GM23248 (cell line): ENCODE data around the gene KMT2B. TPM values are rescaled to one million over a fixed set of nuclear protein-coding genes. Genes with fewer than 3 reads are reported as not detected.
A peak's percentile ranks its signal among the peaks of the same experiment; 100 is the strongest.

Experiments used
- DNase-seq: peaks from one replicate; pipeline ENCODE4 v3.0.0-alpha.2; 2015
- H2AFZ ChIP-seq: fragments of 200-600 bp; sonication (generic); 2 replicates; pipeline ENCODE4 v1.6.1; 2016; ENCODE audit warnings: antibody characterized with exemption
- H3F3A ChIP-seq: fragments of 200-600 bp; sonication (generic); 2 replicates; pipeline ENCODE4 v1.6.1; 2016; ENCODE audit warnings: mild to moderate bottlenecking, antibody characterized with exemption, mixed run types; ENCODE audit not compliant: insufficient read depth
- H3K27ac ChIP-seq: fragments of 200-600 bp; sonication (generic); 2 replicates; pipeline ENCODE4 v1.5.1; 2016; ENCODE audit warnings: mild to moderate bottlenecking
- H3K27me3 ChIP-seq: fragments of 200-600 bp; sonication (generic); replicated peaks from 2 replicates; pipeline ENCODE4 v1.6.1; 2016; ENCODE audit warnings: mild to moderate bottlenecking; ENCODE audit not compliant: insufficient read depth
- H3K36me3 ChIP-seq: fragments of 200-600 bp; sonication (generic); 2 replicates; pipeline ENCODE4 v1.6.1; 2016; ENCODE audit warnings: low read depth, mild to moderate bottlenecking
- H3K4me1 ChIP-seq: fragments of 200-600 bp; sonication (generic); 2 replicates; pipeline ENCODE4 v1.6.1; 2016; ENCODE audit warnings: mild to moderate bottlenecking; ENCODE audit not compliant: insufficient read depth
- H3K4me2 ChIP-seq: fragments of 200-600 bp; sonication (generic); one replicate; pipeline ENCODE4 v1.6.1; 2016; ENCODE audit warnings: mild to moderate bottlenecking; ENCODE audit not compliant: unreplicated experiment
- H3K4me3 ChIP-seq: fragments of 200-600 bp; sonication (generic); 2 replicates; pipeline ENCODE4 v1.5.1; 2016; ENCODE audit warnings: mild to moderate bottlenecking
- H3K79me2 ChIP-seq: fragments of 200-600 bp; sonication (generic); 2 replicates; pipeline ENCODE4 v1.6.1; 2016; ENCODE audit warnings: mild to moderate bottlenecking; ENCODE audit not compliant: insufficient read depth
- H3K9ac ChIP-seq: fragments of 200-600 bp; sonication (generic); 2 replicates; pipeline ENCODE4 v1.6.1; 2016; ENCODE audit warnings: mild to moderate bottlenecking
- H3K9me2 ChIP-seq: fragments of 200-600 bp; sonication (generic); 2 replicates; pipeline ENCODE4 v1.6.1; 2016; ENCODE audit warnings: mixed run types, mild to moderate bottlenecking, moderate library complexity; ENCODE audit not compliant: insufficient read depth
- H3K9me3 ChIP-seq: fragments of 200-600 bp; sonication (generic); one replicate; pipeline ENCODE4 v1.6.1; 2017; ENCODE audit warnings: low read depth
- H4K20me1 ChIP-seq: fragments of 200-600 bp; sonication (generic); 2 replicates; pipeline ENCODE4 v1.6.0; 2016; ENCODE audit not compliant: insufficient read depth
- EZH2 ChIP-seq: fragments of 200-600 bp; sonication (generic); IDR thresholded peaks from 2 replicates; pipeline ENCODE4 v1.6.1; 2018; ENCODE audit warnings: antibody characterized with exemption, mild to moderate bottlenecking; ENCODE audit not compliant: insufficient read depth, poor library complexity, severe bottlenecking
- EZH2phosphoT487 ChIP-seq: fragments of 200-600 bp; sonication (generic); IDR thresholded peaks from 2 replicates; pipeline ENCODE4 v1.6.1; 2018; ENCODE audit warnings: antibody characterized with exemption, moderate library complexity, mild to moderate bottlenecking, low read depth; ENCODE audit not compliant: insufficient read depth
- WGBS, 2 experiments: methylation state at CpG; one replicate each; pipeline ENCODE4 v1.1.6; 2015 to 2017; ENCODE audit warnings: low lambda C conversion rate in 2 of 2, low coverage in 1 of 2; ENCODE audit errors: missing lambda C conversion rate in 2 of 2; 5-methylcytosine and 5-hydroxymethylcytosine counted together
- in situ Hi-C: fragments of 300-500 bp; cut with MboI; formaldehyde crosslinking; loops from 2 replicates; pipeline ENCODE4 v1.15.0; 2020
- polyA plus RNA-seq: library from polyadenylated mRNA; unstranded; fragments of >200 nt; fragmentation: Nextera tagmentation; extraction: Ambion mirVana; gene quantifications from 2 replicates; pipeline ENCODE4 v1.2.1, GENCODE V29; 2016
- total RNA-seq: library from RNA; depleted of rRNA; stranded (reverse); fragments of >200 nt; shearing (Covaris generic); gene quantifications from 2 replicates; pipeline ENCODE4 v1.2.3, GENCODE V29; 2014

The KMT2B gene
- total and polyA plus RNA-seq, 2 experiments from 2014 or later, result 4.1 to 7.5 TPM

DNA sequence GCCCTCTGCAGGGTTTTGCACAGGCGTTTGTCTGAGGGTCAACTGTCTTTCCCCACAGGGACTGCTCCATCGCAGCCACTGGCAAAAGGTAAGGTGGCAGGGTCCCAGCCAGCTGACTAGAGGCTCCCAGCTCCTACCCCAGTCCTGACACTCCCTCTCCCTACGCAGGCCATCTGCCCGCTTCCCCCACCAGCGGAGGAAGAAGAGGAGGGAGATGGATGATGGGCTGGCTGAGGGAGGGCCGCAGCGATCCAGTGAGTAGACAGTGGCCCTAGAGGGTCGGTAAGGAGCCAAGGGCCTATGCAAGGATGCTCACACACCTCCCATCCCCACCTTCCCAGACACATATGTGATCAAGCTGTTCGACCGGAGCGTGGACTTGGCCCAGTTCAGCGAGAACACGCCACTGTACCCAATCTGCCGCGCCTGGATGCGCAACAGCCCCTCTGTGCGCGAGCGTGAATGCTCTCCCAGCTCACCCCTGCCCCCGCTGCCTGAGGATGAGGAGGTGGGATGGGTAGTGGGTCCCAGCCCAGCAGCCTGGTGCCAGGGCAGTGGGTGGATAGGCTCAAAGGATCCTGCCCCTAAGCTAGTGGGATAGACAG lies 35.0 kb downstream of the KMT2B start:
- TF ChIP-seq EZH2, result no peak
- no peak for TF ChIP-seq EZH2phosphoT487
- in situ Hi-C loops, result no loop called here
- Histone ChIP-seq H2AFZ (no peak overlapping the region), H3K4me3 (no peak overlapping the region), H3K36me3 (no peaks in the 10 kb centered on the region), H3K27ac (no peak overlapping the region), H4K20me1 (no peaks in the 10 kb centered on the region), H3K9me2 (no peaks in the 10 kb centered on the region), H3K9me3 (no peaks in the 10 kb centered on the region), H3K4me2 (no peak overlapping the region), H3F3A (peaks cover 3% of the 10 kb centered on the region; the same call in 1 of the 2 replicates), H3K9ac (no peak overlapping the region), H3K27me3 (no peaks in the 10 kb centered on the region), H3K4me1 (peaks cover 25% of the 10 kb centered on the region), H3K79me2 (peaks cover 28% of the 10 kb centered on the region)
- no peak for DNase-seq
- 90 to 94% methylated on average over 20 of the region's 20 CpGs for WGBS, 2 experiments

DNA sequence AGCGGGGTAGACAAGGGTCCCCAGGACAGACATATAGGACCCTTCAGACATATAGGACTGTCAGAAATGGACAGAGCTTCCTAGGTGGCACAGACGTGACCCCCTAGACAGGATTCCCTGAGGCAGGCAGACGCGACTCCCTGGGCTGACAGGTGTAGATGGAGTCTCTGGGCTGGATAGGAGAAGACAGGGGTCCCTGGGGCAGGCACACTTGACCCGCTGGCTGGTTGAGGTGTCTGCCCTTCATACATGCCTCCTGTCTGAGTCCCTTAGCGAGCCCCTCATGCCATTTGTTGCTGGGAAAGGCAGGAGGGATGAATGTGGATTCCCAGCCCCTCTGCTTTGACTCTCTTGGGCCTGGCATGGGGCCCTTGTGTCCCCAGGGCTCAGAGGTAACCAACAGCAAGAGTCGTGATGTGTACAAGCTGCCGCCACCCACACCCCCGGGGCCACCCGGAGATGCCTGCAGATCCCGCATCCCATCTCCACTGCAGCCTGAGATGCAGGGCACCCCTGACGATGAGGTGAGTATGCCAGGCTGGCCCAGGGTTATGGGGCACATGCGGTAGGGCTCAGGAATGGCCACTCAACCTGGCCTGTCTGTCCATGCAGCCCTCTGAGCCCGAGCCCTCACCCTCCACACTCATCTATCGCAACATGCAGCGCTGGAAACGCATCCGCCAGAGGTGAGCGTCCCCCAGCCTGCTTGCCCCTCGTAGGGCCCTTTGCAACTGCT lies 36.0 kb downstream of the KMT2B start:
- Histone ChIP-seq H3K4me3 (no peak overlapping the region), H3F3A (peaks cover 3% of the 10 kb centered on the region; the same call in 1 of the 2 replicates), H3K9me3 (no peaks in the 10 kb centered on the region), H3K4me1 (peaks cover 25% of the 10 kb centered on the region), H3K9me2 (no peaks in the 10 kb centered on the region), H3K9ac (no peak overlapping the region), H3K27me3 (no peaks in the 10 kb centered on the region), H3K79me2 (peaks cover 27% of the 10 kb centered on the region), H3K36me3 (no peaks in the 10 kb centered on the region), H3K4me2 (no peak overlapping the region), H2AFZ (no peak overlapping the region), H4K20me1 (no peaks in the 10 kb centered on the region), H3K27ac (no peak overlapping the region)
- in situ Hi-C loops, result no loop called here
- DNase-seq, result no peak
- TF ChIP-seq EZH2 (no peak), EZH2phosphoT487 (no peak)
- 86% methylated on average over 20 of the region's 20 CpGs for WGBS, 2 experiments

DNA sequence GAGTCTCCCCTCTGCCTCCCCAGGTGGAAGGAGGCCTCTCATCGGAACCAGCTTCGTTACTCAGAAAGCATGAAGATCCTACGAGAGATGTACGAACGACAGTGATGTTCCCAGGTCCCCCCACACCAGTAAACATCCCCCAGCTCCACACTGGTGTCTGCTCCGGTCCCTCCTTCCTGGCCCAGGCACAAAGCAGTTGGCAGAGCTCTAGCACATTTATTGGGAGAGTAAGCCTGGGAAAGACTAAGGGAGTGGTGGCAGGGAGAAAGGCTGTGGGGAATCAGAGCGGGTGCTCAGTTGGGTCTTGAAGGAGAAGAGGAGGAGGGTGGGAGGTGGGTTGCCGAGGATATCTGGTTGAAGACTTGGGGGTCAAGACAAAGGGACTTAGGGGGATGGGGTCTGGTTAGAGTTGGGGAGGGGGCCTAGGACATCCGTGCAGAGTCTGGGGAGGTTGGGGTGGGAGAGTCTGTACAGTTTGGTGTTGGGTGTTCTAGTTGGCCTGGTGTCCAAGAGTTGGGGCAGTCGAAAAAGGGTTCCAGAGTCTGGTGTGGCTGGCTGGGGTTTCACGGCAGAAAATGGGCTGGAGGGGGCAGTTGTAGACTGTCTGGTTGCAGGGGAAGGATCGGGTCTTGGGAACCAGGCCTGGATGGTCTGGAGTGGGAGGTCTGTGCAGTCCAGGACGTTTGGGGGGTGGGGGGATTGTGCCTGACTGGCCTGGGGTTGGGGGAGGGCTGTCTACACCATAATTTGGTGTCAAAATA lies 36.7 kb downstream of the KMT2B start:
- peaks cover 3% of the 10 kb centered on the region; the same call in 1 of the 2 replicates for H3F3A ChIP-seq
- TF ChIP-seq EZH2phosphoT487 (no peak), EZH2 (no peak)
- no peaks in the 10 kb centered on the region for H3K36me3 ChIP-seq
- H3K27me3 ChIP-seq, result no peaks in the 10 kb centered on the region
- no peak for DNase-seq
- H3K4me3 ChIP-seq, result no peak overlapping the region
- H2AFZ ChIP-seq, result no peak overlapping the region
- no peak overlapping the region for H3K4me2 ChIP-seq
- H4K20me1 ChIP-seq, result no peaks in the 10 kb centered on the region
- WGBS, 2 experiments, result 69 to 70% methylated on average over 11 to 13 of the region's 13 CpGs
- H3K9me2 ChIP-seq, result no peaks in the 10 kb centered on the region
- H3K79me2 ChIP-seq, result peaks cover 27% of the 10 kb centered on the region
- in situ Hi-C loops, result no loop called here
- H3K9me3 ChIP-seq, result no peaks in the 10 kb centered on the region
- H3K9ac ChIP-seq, result peak overlapping the region; percentile 86
- H3K4me1 ChIP-seq, result peaks cover 24% of the 10 kb centered on the region
- H3K27ac ChIP-seq, result peak overlapping the region; percentile 97

DNA sequence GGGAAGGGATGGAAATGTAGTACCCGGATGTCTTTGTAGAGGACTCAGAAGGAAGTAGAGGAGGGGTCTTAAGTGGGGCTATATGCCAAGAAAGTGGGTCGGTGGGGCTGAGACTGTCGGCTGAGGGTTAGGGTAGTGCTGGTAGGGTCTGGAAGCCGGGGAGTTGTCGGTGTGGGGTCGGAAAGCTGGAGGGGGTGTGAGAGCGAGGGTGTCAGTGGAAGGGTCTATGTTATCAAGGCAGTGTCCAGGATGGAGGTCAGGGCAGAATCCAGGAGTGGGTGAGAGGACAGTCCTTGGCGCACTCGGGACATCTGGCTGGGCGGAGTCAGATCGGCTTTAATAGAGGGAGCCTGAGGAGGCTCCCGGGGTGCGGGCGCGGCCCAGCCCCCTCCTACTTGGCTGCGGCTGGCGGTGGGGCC lies 37.3 kb downstream of the KMT2B start:
- Histone ChIP-seq H3K9ac (peak overlapping the region; percentile 86), H3K79me2 (peaks cover 27% of the 10 kb centered on the region)

More for the DNA sequence above, 37.3 kb downstream of the KMT2B start:
- H3K9me3 ChIP-seq, result no peaks in the 10 kb centered on the region
- peaks cover 3% of the 10 kb centered on the region; the same call in 1 of the 2 replicates for H3F3A ChIP-seq
- no peak for DNase-seq
- H3K27ac ChIP-seq, result peak overlapping the region; percentile 97
- no peaks in the 10 kb centered on the region for H3K36me3 ChIP-seq
- peak overlapping the region; percentile 42; the same call in 1 of the 2 replicates for H2AFZ ChIP-seq
- peaks cover 21% of the 10 kb centered on the region for H3K4me1 ChIP-seq
- H4K20me1 ChIP-seq, result no peaks in the 10 kb centered on the region
- H3K27me3 ChIP-seq, result no peaks in the 10 kb centered on the region
- no peak for TF ChIP-seq EZH2phosphoT487
- TF ChIP-seq EZH2, result no peak
- H3K4me3 ChIP-seq, result peak overlapping the region; percentile 84
- no peaks in the 10 kb centered on the region for H3K9me2 ChIP-seq
- WGBS, 2 experiments, result 26 to 37% methylated on average over 10 to 17 of the region's 17 CpGs
- H3K4me2 ChIP-seq, result peak overlapping the region; percentile 91
- in situ Hi-C loops, result no loop called here
